Peyer's patch (tissue), 4 donors: Measurements from ENCODE around the gene FGF12. TPM values are rescaled to one million over a fixed set of nuclear protein-coding genes. Genes with fewer than 3 reads are reported as not detected.

Experiments
- DNase-seq, 3 donors: peaks; one replicate each; pipeline ENCODE4 v3.0.0-alpha.2; 2017 to 2019
- H3K27ac ChIP-seq, 4 donors: fragments of 200-600 bp; sonication (generic); one replicate each; pipeline ENCODE4 v1.5.1; 2016 to 2019
- H3K27me3 ChIP-seq, 2 donors: fragments of 200-600 bp; sonication (generic); one replicate each; pipeline ENCODE4 v1.5.1; 2019
- H3K36me3 ChIP-seq, 3 donors: fragments of 200-600 bp; sonication (generic); one replicate each; pipeline ENCODE4 v1.5.1; 2016 to 2019
- H3K4me1 ChIP-seq, 4 donors: fragments of 200-600 bp; sonication (generic); one replicate each; pipeline ENCODE4 v1.5.1; 2016 to 2019
- H3K4me3 ChIP-seq, 4 donors: fragments of 200-600 bp; sonication (generic); 1 replicate in 3 of 4; 2 replicates in 1 of 4; pipeline ENCODE4 v1.5.1; 2016 to 2019; ENCODE audit warnings: mild to moderate bottlenecking in 1 of 4
- H3K9me3 ChIP-seq, 4 donors: fragments of 200-600 bp; sonication (generic); one replicate each; pipeline ENCODE4 v1.5.1; 2016 to 2019; ENCODE audit warnings: mild to moderate bottlenecking in 1 of 4
- POLR2A ChIP-seq, 2 donors: fragments of 450-650 bp; IDR thresholded peaks; one replicate each; pipeline ENCODE4 v1.5.1; 2017; ENCODE audit warnings: antibody characterized with exemption in 2 of 2, mild to moderate bottlenecking in 2 of 2, moderate library complexity in 2 of 2
- total RNA-seq, 4 donors: library from RNA; depleted of rRNA; stranded (reverse); fragments of >200 nt; gene quantifications; one replicate each; pipeline ENCODE4 v1.1.0, GENCODE V29; 2016
- TF ChIP-seq, protein P1 (sequence below), 6 experiments: fragments of 450-650 bp in 4 of 6; fragments of 200-600 bp in 2 of 6; sonication (generic) in 1 of 6; IDR thresholded peaks; one replicate each; pipeline ENCODE4 v1.5.1; 2017 to 2019; ENCODE audit warnings: antibody characterized with exemption in 6 of 6, mild to moderate bottlenecking in 3 of 6, moderate library complexity in 1 of 6

Gene FGF12
- total RNA-seq, 4 donors from 2014 or later: 0.47 TPM; not detected in 3

DNA sequence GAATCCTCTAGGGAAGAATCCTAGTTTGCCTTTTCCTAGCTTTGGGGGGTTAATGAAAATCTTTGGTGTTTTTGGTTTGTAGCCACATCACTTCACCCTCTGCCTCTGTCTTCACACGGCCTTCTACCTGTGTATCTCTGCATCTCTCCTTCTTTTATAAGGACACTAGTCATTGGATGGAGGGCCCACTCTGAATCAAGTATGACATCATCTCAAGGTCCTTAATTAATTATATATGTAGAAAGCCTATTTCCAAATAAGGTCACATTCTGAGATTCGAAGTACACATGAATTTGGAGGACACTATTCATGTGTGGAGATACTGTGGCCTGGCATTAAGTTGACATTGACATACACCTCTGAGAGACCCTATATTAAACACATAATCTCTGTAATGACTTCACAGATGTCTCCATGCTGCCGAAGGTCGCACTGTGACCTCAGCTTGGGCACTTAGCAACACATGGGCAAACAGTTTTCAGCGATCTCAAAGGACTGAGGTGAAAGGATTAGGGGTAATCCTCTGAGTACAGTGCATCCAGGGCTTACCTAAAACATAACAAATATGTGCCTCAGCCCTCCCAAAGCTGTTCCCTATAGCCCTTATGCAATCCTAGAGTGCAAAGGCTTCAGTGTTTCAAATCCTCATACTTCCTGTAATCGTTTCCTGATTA is 446.0 kb downstream of the FGF12 start:
- Histone ChIP-seq H3K27ac (no peak overlapping the region), H3K36me3 (no peaks in the 10 kb centered on the region), H3K27me3 (no peaks in the 10 kb centered on the region), H3K9me3 (no peaks in the 10 kb centered on the region), H3K4me3 (no peak overlapping the region), H3K4me1 (no peaks in the 10 kb centered on the region)
- no peak for DNase-seq
- TF ChIP-seq, protein P1, sequence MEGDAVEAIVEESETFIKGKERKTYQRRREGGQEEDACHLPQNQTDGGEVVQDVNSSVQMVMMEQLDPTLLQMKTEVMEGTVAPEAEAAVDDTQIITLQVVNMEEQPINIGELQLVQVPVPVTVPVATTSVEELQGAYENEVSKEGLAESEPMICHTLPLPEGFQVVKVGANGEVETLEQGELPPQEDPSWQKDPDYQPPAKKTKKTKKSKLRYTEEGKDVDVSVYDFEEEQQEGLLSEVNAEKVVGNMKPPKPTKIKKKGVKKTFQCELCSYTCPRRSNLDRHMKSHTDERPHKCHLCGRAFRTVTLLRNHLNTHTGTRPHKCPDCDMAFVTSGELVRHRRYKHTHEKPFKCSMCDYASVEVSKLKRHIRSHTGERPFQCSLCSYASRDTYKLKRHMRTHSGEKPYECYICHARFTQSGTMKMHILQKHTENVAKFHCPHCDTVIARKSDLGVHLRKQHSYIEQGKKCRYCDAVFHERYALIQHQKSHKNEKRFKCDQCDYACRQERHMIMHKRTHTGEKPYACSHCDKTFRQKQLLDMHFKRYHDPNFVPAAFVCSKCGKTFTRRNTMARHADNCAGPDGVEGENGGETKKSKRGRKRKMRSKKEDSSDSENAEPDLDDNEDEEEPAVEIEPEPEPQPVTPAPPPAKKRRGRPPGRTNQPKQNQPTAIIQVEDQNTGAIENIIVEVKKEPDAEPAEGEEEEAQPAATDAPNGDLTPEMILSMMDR (IDR thresholded peaks at IDR 0.05): no peak

DNA sequence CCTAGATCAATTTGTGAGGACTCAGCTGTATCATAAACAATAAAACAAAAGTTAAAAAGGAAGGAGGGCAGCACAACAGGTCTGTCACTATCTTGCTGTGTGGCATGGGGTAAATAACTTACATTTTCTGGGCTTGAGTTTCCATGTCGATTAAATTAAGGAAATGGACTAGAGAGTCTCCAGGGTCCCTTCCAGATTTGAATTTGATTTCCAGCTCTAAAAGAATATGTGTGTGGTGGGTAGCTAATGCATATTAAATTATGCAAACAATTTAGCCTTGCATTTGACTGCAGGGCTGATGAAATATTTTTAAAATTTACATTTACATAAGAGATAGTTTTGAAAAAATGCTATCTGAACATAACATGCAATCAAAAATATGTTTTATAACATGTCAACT is 447.7 kb downstream of the FGF12 start:
- TF ChIP-seq, protein P1 (IDR thresholded peaks at IDR 0.05): no peak
- no peak for TF ChIP-seq POLR2A (IDR thresholded peaks at IDR 0.05)
- Histone ChIP-seq H3K36me3 (no peaks in the 10 kb centered on the region), H3K27me3 (no peaks in the 10 kb centered on the region), H3K9me3 (no peaks in the 10 kb centered on the region), H3K4me1 (no peaks in the 10 kb centered on the region), H3K27ac (no peak overlapping the region), H3K4me3 (no peak overlapping the region)
- DNase-seq: no peak

- H3K4me1 ChIP-seq: no peaks in the 10 kb centered on the region
- no peaks in the 10 kb centered on the region for H3K27me3 ChIP-seq
- no peak overlapping the region for H3K4me3 ChIP-seq
- no peak for TF ChIP-seq POLR2A (IDR thresholded peaks at IDR 0.05)
- H3K27ac ChIP-seq: no peak overlapping the region
- H3K9me3 ChIP-seq: no peaks in the 10 kb centered on the region
- no peak for DNase-seq
- no peaks in the 10 kb centered on the region for H3K36me3 ChIP-seq
Observed at GRCh38 chr3:192277477-192277876, 449.9 kb downstream of the FGF12 start.

DNA sequence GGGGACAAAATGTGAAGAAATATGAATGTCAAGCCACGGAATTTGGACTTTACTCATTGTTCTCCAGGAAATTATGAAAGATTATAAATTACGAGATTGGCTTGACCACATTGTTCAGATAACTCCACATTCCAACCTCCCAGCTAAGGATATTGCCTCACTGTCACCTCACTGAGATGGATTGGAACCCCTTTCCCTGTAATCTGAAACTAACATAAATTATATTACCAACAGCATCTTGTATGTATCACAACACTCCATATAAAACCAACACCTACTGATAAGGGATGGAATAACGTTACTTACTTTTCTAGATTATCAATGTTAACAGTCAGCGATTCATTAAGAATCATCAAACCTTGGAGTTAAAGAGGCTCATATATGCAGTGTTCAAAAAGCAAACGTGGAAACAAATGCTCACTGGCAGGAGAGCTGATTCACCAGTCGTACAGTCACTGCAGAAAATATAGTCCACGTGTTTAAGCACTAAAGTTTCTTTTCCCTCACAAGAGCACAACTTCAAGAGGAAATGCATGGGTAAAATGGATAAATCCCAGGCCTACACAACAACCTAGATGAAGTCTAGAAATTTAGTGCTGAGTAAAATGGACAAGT is 451.5 kb downstream of the FGF12 start:
- H3K27me3 ChIP-seq: no peaks in the 10 kb centered on the region
- no peaks in the 10 kb centered on the region for H3K4me1 ChIP-seq
- H3K9me3 ChIP-seq: no peaks in the 10 kb centered on the region
- H3K27ac ChIP-seq: no peak overlapping the region
- no peaks in the 10 kb centered on the region for H3K36me3 ChIP-seq
- TF ChIP-seq, protein P1 (IDR thresholded peaks at IDR 0.05): no peak
- no peak for TF ChIP-seq POLR2A (IDR thresholded peaks at IDR 0.05)
- H3K4me3 ChIP-seq: no peak overlapping the region
- DNase-seq: no peak

GRCh38 chr3:192273697-192274010 is 453.7 kb downstream of the FGF12 start:
- Histone ChIP-seq H3K36me3 (no peaks in the 10 kb centered on the region), H3K27me3 (no peaks in the 10 kb centered on the region), H3K4me3 (no peak overlapping the region), H3K27ac (no peak overlapping the region), H3K4me1 (no peaks in the 10 kb centered on the region), H3K9me3 (no peaks in the 10 kb centered on the region)
- TF ChIP-seq, protein P1 (IDR thresholded peaks at IDR 0.05): no peak
- TF ChIP-seq POLR2A (IDR thresholded peaks at IDR 0.05): no peak
- no peak for DNase-seq

GRCh38 chr3:192273001-192273696 is 454.2 kb downstream of the FGF12 start:
- Histone ChIP-seq H3K27me3 (no peaks in the 10 kb centered on the region), H3K4me3 (no peak overlapping the region), H3K27ac (no peak overlapping the region), H3K36me3 (no peaks in the 10 kb centered on the region), H3K9me3 (no peaks in the 10 kb centered on the region), H3K4me1 (no peaks in the 10 kb centered on the region)
- no peak for DNase-seq
- no peak for TF ChIP-seq POLR2A (IDR thresholded peaks at IDR 0.05)
- TF ChIP-seq, protein P1 (IDR thresholded peaks at IDR 0.05): no peak
